DOHH2 (cell line): ENCODE results near the gene LYPD3.
"Not testable (repeated sequence)": the region's sequence is repeated elsewhere in the genome, so short reads cannot be mapped to it uniquely, and the experiment has no call there.

ENCODE experiments used
- EZH2phosphoT487 ChIP-seq: fragments of 200-600 bp; sonication (generic); IDR thresholded peaks from 2 replicates; pipeline ENCODE4 v1.6.1; 2017; ENCODE audit warnings: borderline replicate concordance, mild to moderate bottlenecking, antibody characterized with exemption, low read length, moderate library complexity, mixed read lengths
- TF ChIP-seq, protein P1 (sequence below): fragments of 200-600 bp; sonication (generic); IDR thresholded peaks from one replicate; pipeline ENCODE4 v1.5.1; 2014; ENCODE audit warnings: antibody characterized with exemption, mild to moderate bottlenecking, low read depth, low read length; ENCODE audit not compliant: poor library complexity, severe bottlenecking

DNA sequence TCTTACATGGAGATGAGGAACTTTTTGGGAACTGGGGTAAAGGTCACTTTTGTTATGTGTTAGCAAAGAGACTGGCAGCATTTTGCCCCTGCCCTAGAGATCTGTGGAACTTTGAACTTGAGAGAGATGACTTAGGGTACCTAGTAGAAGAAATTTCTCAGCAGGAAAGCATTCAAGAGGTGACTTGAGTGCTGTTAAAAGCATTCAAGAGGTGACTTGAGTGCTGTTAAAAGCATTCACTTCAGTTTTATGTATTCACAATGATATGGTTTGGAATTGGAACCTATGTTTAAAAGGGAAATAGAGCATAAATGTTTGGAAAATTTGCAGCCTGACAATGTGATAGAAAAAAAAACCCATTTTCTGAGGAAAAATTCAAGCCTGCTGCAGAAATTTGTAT is 47.0 kb upstream of the LYPD3 start:
- TF ChIP-seq, protein P1, sequence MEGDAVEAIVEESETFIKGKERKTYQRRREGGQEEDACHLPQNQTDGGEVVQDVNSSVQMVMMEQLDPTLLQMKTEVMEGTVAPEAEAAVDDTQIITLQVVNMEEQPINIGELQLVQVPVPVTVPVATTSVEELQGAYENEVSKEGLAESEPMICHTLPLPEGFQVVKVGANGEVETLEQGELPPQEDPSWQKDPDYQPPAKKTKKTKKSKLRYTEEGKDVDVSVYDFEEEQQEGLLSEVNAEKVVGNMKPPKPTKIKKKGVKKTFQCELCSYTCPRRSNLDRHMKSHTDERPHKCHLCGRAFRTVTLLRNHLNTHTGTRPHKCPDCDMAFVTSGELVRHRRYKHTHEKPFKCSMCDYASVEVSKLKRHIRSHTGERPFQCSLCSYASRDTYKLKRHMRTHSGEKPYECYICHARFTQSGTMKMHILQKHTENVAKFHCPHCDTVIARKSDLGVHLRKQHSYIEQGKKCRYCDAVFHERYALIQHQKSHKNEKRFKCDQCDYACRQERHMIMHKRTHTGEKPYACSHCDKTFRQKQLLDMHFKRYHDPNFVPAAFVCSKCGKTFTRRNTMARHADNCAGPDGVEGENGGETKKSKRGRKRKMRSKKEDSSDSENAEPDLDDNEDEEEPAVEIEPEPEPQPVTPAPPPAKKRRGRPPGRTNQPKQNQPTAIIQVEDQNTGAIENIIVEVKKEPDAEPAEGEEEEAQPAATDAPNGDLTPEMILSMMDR: not testable (repeated sequence)
- not testable (repeated sequence) for TF ChIP-seq EZH2phosphoT487
